GM12878 (cell line): Measurements from ENCODE around the gene POLR2F. TPM values are rescaled to one million over a fixed set of nuclear protein-coding genes. Genes with fewer than 3 reads are reported as not detected.
A peak's percentile ranks its signal among the peaks of the same experiment; 100 is the strongest.

Experiments used
- ATAC-seq: fragments of 200-7000 bp; cut with Tn5 transposase; 3 replicates; pipeline ENCODE4 v1.9.1; 2020; ENCODE audit warnings: mild to moderate bottlenecking, moderate library complexity
- BruUV-seq: library from RNA; stranded (reverse); fragments of 400-500 nt; replicated peaks from 2 replicates; lab custom pipeline; 2021; lab: Mats Ljungman, UMichigan
- CTCF ChIA-PET: fragments of 300-600 bp; sonication (Branson Sonifier 250); formaldehyde crosslinking; extraction: SDS; loops from one replicate; lab custom pipeline; 2021; ENCODE audit warnings: inconsistent platforms; lab: Yijun Ruan, JAX
- POLR2A ChIA-PET: fragments of 350-600 bp; formaldehyde crosslinking; extraction: SDS; loops from one replicate; lab custom pipeline; 2021; ENCODE audit warnings: inconsistent platforms; lab: Charles Lee
- RAD21 ChIA-PET: fragments of 300-600 bp; sonication (Branson Sonifier 250); formaldehyde crosslinking; loops from one replicate; lab custom pipeline; 2023; ENCODE audit warnings: antibody characterized with exemption; ENCODE audit not compliant: unreplicated experiment; lab: Charles Lee
- SMC1A ChIA-PET: fragments of 300-600 bp; sonication (Branson Sonifier 250); formaldehyde crosslinking; loops from one replicate; lab custom pipeline; 2023; ENCODE audit not compliant: unreplicated experiment, uncharacterized antibody; lab: Charles Lee
- DNase-seq: peaks from one replicate; pipeline ENCODE4 v3.0.0-alpha.2; 2011; ENCODE audit warnings: low read depth, low spot score
- FAIRE-seq: peaks from 3 replicates; lab custom pipeline; 2011; peaks lifted over from hg19 to GRCh38; lab: Jason Lieb, UNC
- H2AFZ ChIP-seq: 2 replicates; pipeline ENCODE4 v1.6.0; 2011; ENCODE audit warnings: low read depth, low read length, control low read depth; ENCODE audit not compliant: control insufficient read depth
- H3K27ac ChIP-seq: 2 replicates; pipeline ENCODE4 v1.5.1; 2011; ENCODE audit warnings: control low read depth; ENCODE audit not compliant: control insufficient read depth, insufficient read depth
- H3K27me3 ChIP-seq, 2 experiments: replicated peaks in 1 of 2; 2 replicates each; pipeline versions ENCODE4 v1.6.0 to v1.6.1; 2011; ENCODE audit warnings: low read length in 1 of 2; ENCODE audit not compliant: control insufficient read depth in 2 of 2, insufficient read depth in 2 of 2
- H3K36me3 ChIP-seq, 2 experiments: 2 replicates each; pipeline ENCODE4 v1.5.1; 2011; ENCODE audit warnings: low read length in 1 of 2; ENCODE audit not compliant: control insufficient read depth in 2 of 2, insufficient read depth in 2 of 2
- H3K4me1 ChIP-seq: 2 replicates; pipeline ENCODE4 v1.6.1; 2011; ENCODE audit warnings: mild to moderate bottlenecking, low read length, moderate library complexity, mixed read lengths; ENCODE audit not compliant: control insufficient read depth, insufficient read depth
- H3K4me2 ChIP-seq: 2 replicates; pipeline ENCODE4 v1.6.0; 2011; ENCODE audit warnings: control low read depth; ENCODE audit not compliant: control insufficient read depth, insufficient read depth
- H3K4me3 ChIP-seq: fragments of 200-600 bp; sonication (generic); 2 replicates; pipeline ENCODE4 v1.5.1; 2016
- H3K79me2 ChIP-seq: 2 replicates; pipeline ENCODE4 v1.6.0; 2011; ENCODE audit warnings: low read length; ENCODE audit not compliant: control insufficient read depth, insufficient read depth
- H3K9ac ChIP-seq: 2 replicates; pipeline ENCODE4 v1.8.0; 2011; ENCODE audit warnings: low read length, control low read depth, mixed read lengths; ENCODE audit not compliant: control insufficient read depth, insufficient read depth
- H3K9me3 ChIP-seq: replicated peaks from 3 replicates; pipeline ENCODE4 v1.5.1; 2011; ENCODE audit warnings: mild to moderate bottlenecking, low read length; ENCODE audit not compliant: control insufficient read depth, insufficient read depth
- H4K20me1 ChIP-seq: 2 replicates; pipeline ENCODE4 v1.6.0; 2011; ENCODE audit not compliant: control insufficient read depth, insufficient read depth
- IKZF2 ChIP-seq, 2 experiments: fragments of 450-650 bp; IDR thresholded peaks; 2 replicates each; pipeline ENCODE4 v1.6.1; 2017; ENCODE audit warnings: mild to moderate bottlenecking in 2 of 2, moderate library complexity in 2 of 2
- MAX ChIP-seq: IDR thresholded peaks from 2 replicates; pipeline ENCODE4 v1.6.1; 2012; ENCODE audit warnings: low read depth, low read length, improper control_type of control experiment
- NFYB ChIP-seq: IDR thresholded peaks from 2 replicates; pipeline ENCODE4 v1.6.1; 2011; ENCODE audit warnings: low read depth, mild to moderate bottlenecking, low read length, improper control_type of control experiment, moderate library complexity; ENCODE audit not compliant: insufficient read depth
- RB1 ChIP-seq: fragments of 450-650 bp; formaldehyde crosslinking; IDR thresholded peaks from 2 replicates; pipeline ENCODE4 v1.6.1; 2017; ENCODE audit warnings: mild to moderate bottlenecking, borderline replicate concordance
- RUNX3 ChIP-seq: IDR thresholded peaks from 2 replicates; pipeline ENCODE4 v1.6.1; 2012; ENCODE audit warnings: low read length, inconsistent platforms
- TARDBP ChIP-seq: IDR thresholded peaks from 2 replicates; pipeline ENCODE4 v1.6.1; 2016; ENCODE audit warnings: borderline replicate concordance
- YY1 ChIP-seq: IDR thresholded peaks from 2 replicates; pipeline ENCODE4 v1.6.1; 2011; ENCODE audit warnings: low read depth, mild to moderate bottlenecking, low read length
- WGBS: methylation state at CpG from one replicate; pipeline ENCODE4 v1.1.6; 2016; ENCODE audit warnings: low lambda C conversion rate; ENCODE audit not compliant: insufficient replicate concordance, insufficient coverage; ENCODE audit errors: missing lambda C conversion rate; 5-methylcytosine and 5-hydroxymethylcytosine counted together
- in situ Hi-C: fragments of 300-500 bp; cut with MboI; formaldehyde crosslinking; loops from 9 replicates; pipeline ENCODE4 v1.14.3; 2018; ENCODE audit warnings: mixed read lengths
- intact Hi-C: fragments of 100-400 bp; cut with micrococcal nuclease; formaldehyde crosslinking; loops from one replicate; pipeline ENCODE4 v1.14.2; 2022; ENCODE audit not compliant: unreplicated experiment
- polyA plus RNA-seq, 11 experiments: library from polyadenylated mRNA; depleted of rRNA in 4 of 11; unstranded in 6 of 11; stranded (reverse) in 5 of 11; fragments of >200 nt; fragmentation: Nextera tagmentation in 4 of 11; fragmentation: Illumina TruSeq in 1 of 11; extraction: Ambion mirVana in 4 of 11; extraction: Trizol in 1 of 11; gene quantifications; 1 replicate in 1 of 11; 2 replicates in 10 of 11; pipeline versions ENCODE4 v1.2.1 to v1.2.3, GENCODE V29; 2011 to 2016; ENCODE audit warnings: inconsistent platforms in 2 of 11, missing spikeins in 2 of 11, low read depth in 1 of 11
- total RNA-seq, 4 experiments: library from RNA; depleted of rRNA in 3 of 4; stranded (reverse); fragments of >200 nt in 3 of 4; fragmentation: Illumina TruSeq in 1 of 4; extraction: Trizol in 1 of 4; gene quantifications; 2 replicates each; pipeline versions ENCODE4 v1.2.1 to v1.2.3, GENCODE V29; 2013 to 2021
- TF ChIP-seq, protein P1 (sequence below): IDR thresholded peaks from 2 replicates; pipeline ENCODE4 v1.6.1; 2011; ENCODE audit warnings: mild to moderate bottlenecking, low read depth, low read length, moderate library complexity; ENCODE audit not compliant: insufficient replicate concordance

POLR2F gene
- total and polyA plus RNA-seq, 10 of the 15 experiments (the other 5 are each of a cell fraction or from before 2014, with no cell fraction given) = 71.9 to 218 (median 100.0) TPM

- POLR2A ChIA-PET = interaction anchor here (0.9 to 2.8 kb wide), 3 partner anchors 8 to 56 kb away, joined by 3 to 16 read pairs (median 4); partner anchors contain the start of gene EIF3L
- CTCF ChIA-PET = interaction anchor here (0.7 to 2.3 kb wide), 8 partner anchors 8 to 623 kb away, joined by 3 to 19 read pairs (median 6); partner anchors contain the start of genes C22orf23, CYTH4 and POLR2F
- RAD21 ChIA-PET = interaction anchor here (1.6 kb wide), 1 partner anchor 8 kb away, joined by 9 read pairs; no protein-coding TSS in a partner anchor
- in situ Hi-C loops = no loop called here
- ATAC-seq = no peak
- Histone ChIP-seq H3K4me3 (no peak overlapping the region; the same call in 1 of the 2 replicates), H3K4me1 (no peaks in the 10 kb centered on the region), H3K9ac (peak overlapping the region; percentile 61; the same call in 1 of the 2 replicates), H3K27me3 (no peaks in the 10 kb centered on the region), H3K9me3 (no peaks in the 10 kb centered on the region), H3K4me2 (peak overlapping the region; percentile 95), H2AFZ (peak overlapping the region; percentile 73; the same call in 1 of the 2 replicates), H3K27ac (no peak overlapping the region), H3K36me3 (no peaks in the 10 kb centered on the region), H3K79me2 (peaks cover 2% of the 10 kb centered on the region; the same call in 1 of the 2 replicates), H4K20me1 (no peaks in the 10 kb centered on the region)
- 85% methylated on average over 10 of the region's 10 CpGs for WGBS
- no peak for DNase-seq
- BruUV-seq = no TSS peak
- intact Hi-C loops = loop anchor here (5.0 kb wide), 1 partner anchor 62 kb away; no protein-coding TSS in a partner anchor
- FAIRE-seq = no peak
- SMC1A ChIA-PET = interaction anchor here (1.6 to 1.9 kb wide), 2 partner anchors 8 to 61 kb away, joined by 3 to 11 read pairs; no protein-coding TSS in a partner anchor
- TF ChIP-seq IKZF2 (IDR thresholded peaks at IDR 0.05) (0 out of 4 replicates have a peak, but pooled peaks of 1 of the 2 experiments have one; percentile 14), RUNX3 (no peak), YY1 (no peak), TARDBP (no peak), RB1 (no peak), MAX (no peak), NFYB (no peak)
- TF ChIP-seq, protein P1, sequence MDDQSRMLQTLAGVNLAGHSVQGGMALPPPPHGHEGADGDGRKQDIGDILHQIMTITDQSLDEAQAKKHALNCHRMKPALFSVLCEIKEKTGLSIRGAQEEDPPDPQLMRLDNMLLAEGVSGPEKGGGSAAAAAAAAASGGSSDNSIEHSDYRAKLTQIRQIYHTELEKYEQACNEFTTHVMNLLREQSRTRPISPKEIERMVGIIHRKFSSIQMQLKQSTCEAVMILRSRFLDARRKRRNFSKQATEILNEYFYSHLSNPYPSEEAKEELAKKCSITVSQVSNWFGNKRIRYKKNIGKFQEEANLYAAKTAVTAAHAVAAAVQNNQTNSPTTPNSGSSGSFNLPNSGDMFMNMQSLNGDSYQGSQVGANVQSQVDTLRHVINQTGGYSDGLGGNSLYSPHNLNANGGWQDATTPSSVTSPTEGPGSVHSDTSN = no peak
Measured at GRCh38 chr22:37904572-37905533, 48.6 kb upstream of the POLR2F start.
